H9 (cell line): Measurements from ENCODE around the gene ZNF621. TPM values are rescaled to one million over a fixed set of nuclear protein-coding genes. Genes with fewer than 3 reads are reported as not detected.

Experiments used
- DNase-seq: peaks from one replicate; pipeline ENCODE4 v3.0.0-alpha.2; 2017
- H2AFZ ChIP-seq: one replicate; pipeline ENCODE4 v1.6.1; 2013; ENCODE audit warnings: mild to moderate bottlenecking, low read length, control low read depth, moderate library complexity
- H2AK5ac ChIP-seq: 2 replicates; pipeline ENCODE4 v1.6.1; 2013; ENCODE audit warnings: low read length, control low read depth, mixed read lengths; ENCODE audit not compliant: insufficient read length
- H2BK120ac ChIP-seq: one replicate; pipeline ENCODE4 v1.6.1; 2013; ENCODE audit warnings: low read depth, mild to moderate bottlenecking, low read length, control low read depth, inconsistent platforms; ENCODE audit not compliant: poor library complexity, severe bottlenecking
- H2BK12ac ChIP-seq: 2 replicates; pipeline ENCODE4 v1.6.1; 2013; ENCODE audit warnings: low read length, control low read depth, mixed read lengths, low read depth; ENCODE audit not compliant: insufficient read length
- H2BK15ac ChIP-seq: 2 replicates; pipeline ENCODE4 v1.6.1; 2013; ENCODE audit warnings: low read depth, low read length, control low read depth
- H2BK20ac ChIP-seq: one replicate; pipeline ENCODE4 v1.6.1; 2013; ENCODE audit warnings: low read depth, mild to moderate bottlenecking, low read length, control low read depth, inconsistent platforms; ENCODE audit not compliant: poor library complexity, severe bottlenecking
- H2BK5ac ChIP-seq: 2 replicates; pipeline ENCODE4 v1.6.1; 2013; ENCODE audit warnings: low read length, control low read depth, mixed read lengths; ENCODE audit not compliant: insufficient read length
- H3K14ac ChIP-seq: 2 replicates; pipeline ENCODE4 v1.6.1; 2013; ENCODE audit warnings: low read length, control low read depth; ENCODE audit not compliant: insufficient read depth
- H3K18ac ChIP-seq: 2 replicates; pipeline ENCODE4 v1.6.1; 2013; ENCODE audit warnings: low read depth, mild to moderate bottlenecking, mixed read lengths, low read length, control low read depth; ENCODE audit not compliant: insufficient read length
- H3K23ac ChIP-seq: 2 replicates; pipeline ENCODE4 v1.6.1; 2013; ENCODE audit warnings: low read length, control low read depth, mixed read lengths, low read depth; ENCODE audit not compliant: insufficient read length
- H3K23me2 ChIP-seq: 2 replicates; pipeline ENCODE4 v1.6.1; 2013; ENCODE audit warnings: low read depth, mild to moderate bottlenecking, mixed read lengths, low read length, control low read depth; ENCODE audit not compliant: insufficient read length, poor library complexity, severe bottlenecking
- H3K27ac ChIP-seq: 2 replicates; pipeline ENCODE4 v1.5.1; 2013; ENCODE audit warnings: low read length, control low read depth, mixed read lengths, low read depth; ENCODE audit not compliant: insufficient read length
- H3K27me3 ChIP-seq: 2 replicates; pipeline ENCODE4 v1.6.1; 2013; ENCODE audit warnings: low read length, control low read depth, inconsistent platforms; ENCODE audit not compliant: insufficient read depth
- H3K4ac ChIP-seq: 2 replicates; pipeline ENCODE4 v1.6.1; 2013; ENCODE audit warnings: low read depth, mild to moderate bottlenecking, control low read depth, inconsistent platforms, low read length, moderate library complexity
- H3K4me1 ChIP-seq: 2 replicates; pipeline ENCODE4 v1.6.1; 2013; ENCODE audit warnings: low read length, control low read depth, inconsistent platforms; ENCODE audit not compliant: insufficient read depth
- H3K4me2 ChIP-seq: 2 replicates; pipeline ENCODE4 v1.6.1; 2013; ENCODE audit warnings: low read length, control low read depth, mixed read lengths; ENCODE audit not compliant: insufficient read length, insufficient read depth
- H3K56ac ChIP-seq: 2 replicates; pipeline ENCODE4 v1.6.1; 2013; ENCODE audit warnings: low read depth, mild to moderate bottlenecking, mixed read lengths, low read length, control low read depth; ENCODE audit not compliant: insufficient read length
- H3K79me1 ChIP-seq: 2 replicates; pipeline ENCODE4 v1.6.1; 2013; ENCODE audit warnings: low read depth, mild to moderate bottlenecking, moderate library complexity, low read length, control low read depth, inconsistent platforms; ENCODE audit not compliant: insufficient read depth, poor library complexity, severe bottlenecking
- H3K79me2 ChIP-seq: 2 replicates; pipeline ENCODE4 v1.6.1; 2013; ENCODE audit warnings: low read length, control low read depth, inconsistent platforms; ENCODE audit not compliant: insufficient read depth
- H3K9ac ChIP-seq: 2 replicates; pipeline ENCODE4 v1.6.1; 2013; ENCODE audit warnings: low read length, control low read depth, mixed read lengths; ENCODE audit not compliant: insufficient read length; ENCODE audit errors: extremely low read depth
- H3K9me3 ChIP-seq: one replicate; pipeline ENCODE4 v1.6.1; 2013; ENCODE audit warnings: low read depth, low read length, inconsistent platforms; ENCODE audit not compliant: control insufficient read depth
- H3T11ph ChIP-seq: one replicate; pipeline ENCODE4 v1.6.1; 2013; ENCODE audit warnings: mild to moderate bottlenecking, low read length, control low read depth, inconsistent platforms
- H4K20me1 ChIP-seq: one replicate; pipeline ENCODE4 v1.6.1; 2013; ENCODE audit not compliant: control insufficient read depth, insufficient read length, insufficient read depth
- H4K5ac ChIP-seq: 2 replicates; pipeline ENCODE4 v1.6.1; 2013; ENCODE audit warnings: low read depth, mild to moderate bottlenecking, mixed read lengths, low read length, control low read depth; ENCODE audit not compliant: insufficient read length
- H4K8ac ChIP-seq: replicated peaks from 2 replicates; pipeline ENCODE4 v1.6.1; 2013; ENCODE audit warnings: low read length, control low read depth, mixed read lengths, low read depth; ENCODE audit not compliant: insufficient read length
- H4K91ac ChIP-seq: 2 replicates; pipeline ENCODE4 v1.6.1; 2013; ENCODE audit warnings: low read depth, mild to moderate bottlenecking, moderate library complexity, mixed read lengths, low read length, control low read depth; ENCODE audit not compliant: insufficient read length
- H3K27ac Mint-ChIP-seq, 3 experiments: 2 replicates in 2 of 3; 3 replicates in 1 of 3; pipeline ENCODE4 v1.8.0; 2020 to 2021; ENCODE audit warnings: mixed read lengths in 3 of 3, mild to moderate bottlenecking in 1 of 3, moderate library complexity in 1 of 3
- H3K27me3 Mint-ChIP-seq: 2 replicates; pipeline ENCODE4 v1.8.0; 2021; ENCODE audit warnings: low read depth, mild to moderate bottlenecking, moderate library complexity, mixed read lengths
- H3K36me3 Mint-ChIP-seq, 3 experiments: 2 replicates in 2 of 3; 3 replicates in 1 of 3; pipeline ENCODE4 v1.8.0; 2020 to 2021; ENCODE audit warnings: low read depth in 3 of 3, mixed read lengths in 3 of 3; ENCODE audit not compliant: insufficient read depth in 1 of 3
- H3K4me1 Mint-ChIP-seq, 2 experiments: 2 replicates each; pipeline ENCODE4 v1.8.0; 2020; ENCODE audit warnings: mixed read lengths in 2 of 2
- H3K4me3 Mint-ChIP-seq, 2 experiments: 2 replicates in 1 of 2; 3 replicates in 1 of 2; pipeline ENCODE4 v1.8.0; 2020 to 2021; ENCODE audit warnings: mild to moderate bottlenecking in 2 of 2, mixed read lengths in 2 of 2, moderate library complexity in 1 of 2
- H3K9me3 Mint-ChIP-seq, 2 experiments: 2 replicates in 1 of 2; 3 replicates in 1 of 2; pipeline ENCODE4 v1.8.0; 2020; ENCODE audit warnings: mild to moderate bottlenecking in 2 of 2, mixed read lengths in 2 of 2, moderate library complexity in 1 of 2
- CTCF ChIP-seq: fragments of 200-600 bp; sonication (generic); conservative IDR thresholded peaks from 3 replicates; pipeline ENCODE4 v1.8.0; 2021; ENCODE audit warnings: antibody characterized with exemption, mild to moderate bottlenecking
- WGBS: extraction: QIAGEN DNeasy Blood & Tissue Kit; methylation state at CpG from one replicate; pipeline ENCODE4 v1.1.7; 2013; ENCODE audit warnings: missing lambda C conversion rate, low lambda C conversion rate, mixed read lengths; ENCODE audit not compliant: insufficient read length; ENCODE audit errors: extremely low coverage; 5-methylcytosine and 5-hydroxymethylcytosine counted together
- total RNA-seq: library from RNA; stranded (reverse); gene quantifications from 2 replicates; pipeline ENCODE4 v1.2.1, GENCODE V29; 2021

The ZNF621 gene
- total RNA-seq, 1 experiment from 2014 or later = 23.8 TPM

- Histone ChIP-seq H2BK20ac (no peak overlapping the region), H2AK5ac (no peak overlapping the region), H3K23ac (no peak overlapping the region), H3K79me1 (no peaks in the 10 kb centered on the region), H4K8ac (no peak overlapping the region), H2AFZ (no peak overlapping the region), H3K4me2 (no peak overlapping the region), H3K9me3 (no peaks in the 10 kb centered on the region), H2BK120ac (no peak overlapping the region), H3T11ph (no peak overlapping the region), H2BK5ac (no peak overlapping the region), H2BK12ac (no peak overlapping the region), H3K56ac (no peak overlapping the region), H3K23me2 (no peaks in the 10 kb centered on the region), H3K18ac (no peak overlapping the region), H4K20me1 (no peaks in the 10 kb centered on the region), H4K91ac (no peak overlapping the region), H3K27me3 (no peaks in the 10 kb centered on the region), H3K79me2 (no peaks in the 10 kb centered on the region), H3K4me1 (no peaks in the 10 kb centered on the region; the same call in 1 of the 2 replicates), H3K14ac (no peak overlapping the region), H3K27ac (no peak overlapping the region), H2BK15ac (no peak overlapping the region), H3K9ac (no peak overlapping the region), H3K4ac (no peak overlapping the region), H4K5ac (no peak overlapping the region)
- no peaks in the 10 kb centered on the region; the same call in 1 of the 2 replicates for H3K27me3 Mint-ChIP-seq
- no peaks in the 10 kb centered on the region; a peak in 2 of 5 replicates for H3K9me3 Mint-ChIP-seq
- peaks cover 1 to 2% of the 10 kb centered on the region in 2 experiments; a peak in 3 of 4 replicates for H3K4me1 Mint-ChIP-seq
- no peaks in the 10 kb centered on the region for H3K36me3 Mint-ChIP-seq
- no peak for TF ChIP-seq CTCF
- no peak overlapping the region for H3K4me3 Mint-ChIP-seq
- DNase-seq = no peak
- no CpG with 5 or more reads among the region's 1 CpG for WGBS
- no peak overlapping the region; a peak in 1 of 7 replicates for H3K27ac Mint-ChIP-seq
Measured at GRCh38 chr3:40499952-40500351, 24.8 kb upstream of the ZNF621 start.
